HUES6 (cell line): ENCODE data around the gene CLEC11A.

Source experiments
- H3K27ac ChIP-seq: 2 replicates; pipeline ENCODE4 v1.7.0; 2013; ENCODE audit warnings: low read depth, mild to moderate bottlenecking, low read length, inconsistent platforms
- H3K27me3 ChIP-seq: 2 replicates; pipeline ENCODE4 v1.6.1; 2013; ENCODE audit warnings: low read length; ENCODE audit not compliant: control insufficient read depth, insufficient read depth
- H3K36me3 ChIP-seq: 2 replicates; pipeline ENCODE4 v1.6.1; 2013; ENCODE audit warnings: low read length; ENCODE audit not compliant: control insufficient read depth, insufficient read depth
- H3K4me1 ChIP-seq: 2 replicates; pipeline ENCODE4 v1.6.1; 2013; ENCODE audit warnings: low read length; ENCODE audit not compliant: control insufficient read depth, insufficient read depth
- H3K4me3 ChIP-seq: 2 replicates; pipeline ENCODE4 v1.5.1; 2013; ENCODE audit warnings: low read depth, low read length
- H3K9ac ChIP-seq: one replicate; pipeline ENCODE4 v1.6.1; 2013; ENCODE audit warnings: mild to moderate bottlenecking, low read length
- H3K9me3 ChIP-seq: 2 replicates; pipeline ENCODE4 v1.6.1; 2013; ENCODE audit warnings: low read depth, low read length; ENCODE audit not compliant: control insufficient read depth, insufficient read depth

The CLEC11A gene

GRCh38 chr19:50695251-50696093, 27.7 kb upstream of the CLEC11A start:
- peaks cover 13% of the 10 kb centered on the region for H3K4me1 ChIP-seq
- no peaks in the 10 kb centered on the region for H3K9me3 ChIP-seq
- no peak overlapping the region for H3K27ac ChIP-seq
- H3K9ac ChIP-seq = no peak overlapping the region
- no peaks in the 10 kb centered on the region for H3K36me3 ChIP-seq
- peak overlapping the region; percentile 60 for H3K4me3 ChIP-seq
- H3K27me3 ChIP-seq = peaks cover 95% of the 10 kb centered on the region

- Histone ChIP-seq H3K9ac (no peak overlapping the region), H3K27me3 (peaks cover 95% of the 10 kb centered on the region), H3K4me3 (peak overlapping the region; percentile 60; the same call in 1 of the 2 replicates), H3K27ac (no peak overlapping the region), H3K4me1 (peaks cover 13% of the 10 kb centered on the region), H3K9me3 (no peaks in the 10 kb centered on the region), H3K36me3 (no peaks in the 10 kb centered on the region)
These were observed 27.1 kb upstream of the CLEC11A start for GRCh38 chr19:50696094-50696483.

GRCh38 chr19:50697414-50698124, 25.6 kb upstream of the CLEC11A start:
- no peaks in the 10 kb centered on the region for H3K36me3 ChIP-seq

GRCh38 chr19:50701367-50701985, 21.7 kb upstream of the CLEC11A start:
- Histone ChIP-seq H3K36me3 (no peaks in the 10 kb centered on the region), H3K9ac (no peak overlapping the region), H3K4me1 (no peaks in the 10 kb centered on the region), H3K4me3 (no peak overlapping the region), H3K9me3 (no peaks in the 10 kb centered on the region), H3K27ac (no peak overlapping the region), H3K27me3 (peaks cover 81% of the 10 kb centered on the region)

More at GRCh38 chr19:50697414-50698124, 25.6 kb upstream of the CLEC11A start:
- Histone ChIP-seq H3K27me3 (peaks cover 91% of the 10 kb centered on the region), H3K9me3 (no peaks in the 10 kb centered on the region), H3K4me1 (peaks cover 13% of the 10 kb centered on the region), H3K9ac (no peak overlapping the region), H3K27ac (no peak overlapping the region), H3K4me3 (no peak overlapping the region)

- Histone ChIP-seq H3K4me3 (no peak overlapping the region), H3K4me1 (no peaks in the 10 kb centered on the region), H3K27me3 (peaks cover 73% of the 10 kb centered on the region), H3K9ac (no peak overlapping the region), H3K27ac (no peak overlapping the region), H3K9me3 (no peaks in the 10 kb centered on the region), H3K36me3 (no peaks in the 10 kb centered on the region)
These were observed 20.9 kb upstream of the CLEC11A start for GRCh38 chr19:50702158-50702870.

- no peaks in the 10 kb centered on the region for H3K9me3 ChIP-seq
- H3K4me3 ChIP-seq = no peak overlapping the region
- H3K27ac ChIP-seq = no peak overlapping the region
- H3K36me3 ChIP-seq = no peaks in the 10 kb centered on the region
- H3K27me3 ChIP-seq = peaks cover 65% of the 10 kb centered on the region
- H3K9ac ChIP-seq = no peak overlapping the region
- H3K4me1 ChIP-seq = no peaks in the 10 kb centered on the region
These were observed 20.0 kb upstream of the CLEC11A start for GRCh38 chr19:50702871-50703829.

- peaks cover 55% of the 10 kb centered on the region for H3K27me3 ChIP-seq
- H3K4me1 ChIP-seq = no peaks in the 10 kb centered on the region
- H3K9ac ChIP-seq = no peak overlapping the region
- no peak overlapping the region for H3K4me3 ChIP-seq
- H3K36me3 ChIP-seq = no peaks in the 10 kb centered on the region
- H3K27ac ChIP-seq = no peak overlapping the region
- no peaks in the 10 kb centered on the region for H3K9me3 ChIP-seq
These were observed 19.0 kb upstream of the CLEC11A start for GRCh38 chr19:50703915-50704796.

GRCh38 chr19:50705422-50706019, 17.6 kb upstream of the CLEC11A start:
- Histone ChIP-seq H3K27ac (no peak overlapping the region), H3K4me3 (no peak overlapping the region), H3K36me3 (no peaks in the 10 kb centered on the region), H3K27me3 (peaks cover 51% of the 10 kb centered on the region), H3K4me1 (no peaks in the 10 kb centered on the region), H3K9me3 (no peaks in the 10 kb centered on the region), H3K9ac (no peak overlapping the region)

GRCh38 chr19:50706387-50706786, 16.8 kb upstream of the CLEC11A start:
- peaks cover 52% of the 10 kb centered on the region for H3K27me3 ChIP-seq
- H3K9me3 ChIP-seq = no peaks in the 10 kb centered on the region
- H3K27ac ChIP-seq = no peak overlapping the region
- no peaks in the 10 kb centered on the region for H3K36me3 ChIP-seq
- H3K9ac ChIP-seq = no peak overlapping the region
- no peak overlapping the region for H3K4me3 ChIP-seq
- no peaks in the 10 kb centered on the region for H3K4me1 ChIP-seq
